Measurements from ENCODE around the gene PAX8. TPM values are rescaled to one million over a fixed set of nuclear protein-coding genes. Genes with fewer than 3 reads are reported as not detected.

PAX8 gene
- total RNA-seq, 2 donors from 2014 or later, result 1.1 to 1.9 TPM

DNA sequence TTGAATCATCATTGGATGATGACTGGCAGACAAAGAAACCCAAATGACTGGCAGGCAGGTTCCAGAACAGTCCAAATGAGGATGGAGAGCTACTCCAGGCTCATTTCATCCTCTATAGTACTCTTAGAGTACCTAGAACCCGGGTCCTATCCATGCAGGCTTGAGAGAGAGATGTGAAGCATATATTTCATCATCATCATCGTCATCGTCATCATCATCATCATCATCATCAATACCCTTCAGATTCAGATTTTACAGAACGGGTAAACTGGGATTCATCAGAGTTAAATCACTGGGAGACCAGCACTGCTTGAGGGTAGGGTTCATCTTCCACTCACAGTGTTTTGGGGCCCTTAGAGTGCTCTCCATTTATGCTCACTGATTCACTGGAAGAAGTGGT, 52.3 kb downstream of the PAX8 start:
- no peaks in the 10 kb centered on the region for H3K4me1 ChIP-seq
- H3K36me3 ChIP-seq, result no peaks in the 10 kb centered on the region
- H3K4me3 ChIP-seq, result no peak overlapping the region
- H3K9ac ChIP-seq (ENCODE audit: low read depth in 2 of 2, low read length in 2 of 2), result no peak overlapping the region
- H3K27ac ChIP-seq, result no peak overlapping the region
- H3K9me3 ChIP-seq, result no peaks in the 10 kb centered on the region
- intact Hi-C loops (cut with DNase I), result no loop called here
- no peak for TF ChIP-seq CTCF (IDR thresholded peaks at IDR 0.05)
- no peaks in the 10 kb centered on the region for H3K27me3 ChIP-seq
- no peak for DNase-seq

GRCh38 chr2:113225263-113226259, 53.2 kb downstream of the PAX8 start:
- intact Hi-C loops (cut with DNase I), result no loop called here

DNA sequence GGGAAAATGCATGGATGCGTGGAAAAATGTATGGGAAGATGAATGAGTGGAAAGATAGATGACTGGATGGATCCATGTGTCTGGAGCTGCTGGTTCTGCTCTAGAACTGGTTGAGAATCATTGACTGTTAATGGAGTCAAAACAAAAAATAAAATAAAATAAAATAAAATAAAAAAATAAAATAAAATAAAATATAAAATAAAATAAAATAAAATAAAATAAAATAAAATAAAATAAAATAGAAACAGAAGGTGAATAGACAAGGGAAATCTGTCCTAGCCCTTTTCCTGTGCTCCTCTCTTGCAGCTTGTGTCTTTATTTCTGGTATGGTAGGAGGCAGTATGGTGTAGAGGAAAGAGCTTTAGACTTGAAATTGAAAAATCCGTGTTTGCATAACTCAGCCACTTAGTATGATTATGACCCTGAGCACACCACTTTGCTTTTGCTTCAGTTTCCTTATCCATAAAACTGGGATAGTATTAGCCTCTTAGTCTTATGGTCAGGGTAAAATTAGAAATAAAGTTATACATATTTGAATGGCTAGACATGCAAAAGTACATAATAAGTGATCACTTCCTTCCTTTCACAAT, 54.0 kb downstream of the PAX8 start:
- H3K36me3 ChIP-seq, result no peaks in the 10 kb centered on the region
- H3K9me3 ChIP-seq, result no peaks in the 10 kb centered on the region
- H3K27ac ChIP-seq, result no peak overlapping the region
- no peaks in the 10 kb centered on the region for H3K27me3 ChIP-seq
- no peak for TF ChIP-seq CTCF (IDR thresholded peaks at IDR 0.05)
- intact Hi-C loops (cut with DNase I), result no loop called here
- DNase-seq, result no peak
- H3K4me3 ChIP-seq, result no peak overlapping the region
- H3K4me1 ChIP-seq, result no peaks in the 10 kb centered on the region
- H3K9ac ChIP-seq (ENCODE audit: low read depth in 2 of 2, low read length in 2 of 2), result no peak overlapping the region

More at GRCh38 chr2:113225263-113226259, 53.2 kb downstream of the PAX8 start:
- TF ChIP-seq CTCF (IDR thresholded peaks at IDR 0.05), result no peak
- no peaks in the 10 kb centered on the region for H3K4me1 ChIP-seq
- H3K27me3 ChIP-seq, result no peaks in the 10 kb centered on the region
- no peaks in the 10 kb centered on the region for H3K9me3 ChIP-seq
- no peak overlapping the region for H3K27ac ChIP-seq
- no peak for DNase-seq
- no peaks in the 10 kb centered on the region for H3K36me3 ChIP-seq
- no peak overlapping the region for H3K4me3 ChIP-seq
- no peak overlapping the region for H3K9ac ChIP-seq (ENCODE audit: low read depth in 2 of 2, low read length in 2 of 2)

DNA sequence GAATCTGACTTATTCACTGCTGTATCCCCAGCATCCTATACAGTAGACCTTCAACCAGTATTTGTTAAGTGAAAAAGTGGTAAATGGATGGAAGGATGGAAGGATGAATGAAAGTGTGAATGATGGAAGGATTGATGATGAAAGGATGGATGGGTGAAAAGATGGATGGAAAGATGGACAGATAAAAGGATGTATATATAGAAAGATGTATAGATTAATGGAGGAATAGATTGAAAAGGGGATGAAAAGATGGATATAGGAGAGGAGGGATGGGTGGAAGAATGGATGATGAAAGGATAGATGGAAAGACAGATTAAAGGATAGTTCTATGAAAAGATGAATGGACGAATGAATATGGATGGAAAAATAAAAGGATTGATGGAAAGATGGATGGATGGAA, 54.9 kb downstream of the PAX8 start:
- H3K4me1 ChIP-seq, result no peaks in the 10 kb centered on the region
- H3K36me3 ChIP-seq, result no peaks in the 10 kb centered on the region

GRCh38 chr2:113221846-113222245, 56.9 kb downstream of the PAX8 start:
- H3K4me1 ChIP-seq, result peaks cover 8% of the 10 kb centered on the region
- no peak overlapping the region for H3K4me3 ChIP-seq
- no peak for TF ChIP-seq CTCF (IDR thresholded peaks at IDR 0.05)
- intact Hi-C loops (cut with DNase I), result no loop called here
- H3K36me3 ChIP-seq, result no peaks in the 10 kb centered on the region
- DNase-seq, result no peak
- no peak overlapping the region for H3K9ac ChIP-seq (ENCODE audit: low read depth in 2 of 2, low read length in 2 of 2)
- no peak overlapping the region for H3K27ac ChIP-seq
- no peaks in the 10 kb centered on the region for H3K27me3 ChIP-seq
- H3K9me3 ChIP-seq, result no peaks in the 10 kb centered on the region

More for the DNA sequence above, 54.9 kb downstream of the PAX8 start:
- Histone ChIP-seq H3K27ac (no peak overlapping the region), H3K27me3 (no peaks in the 10 kb centered on the region), H3K9me3 (no peaks in the 10 kb centered on the region), H3K9ac (ENCODE audit: low read depth in 2 of 2, low read length in 2 of 2) (no peak overlapping the region), H3K4me3 (no peak overlapping the region)
- no peak for TF ChIP-seq CTCF (IDR thresholded peaks at IDR 0.05)
- no peak for DNase-seq
- intact Hi-C loops (cut with DNase I), result no loop called here
